ENCODE data around the gene RAB11FIP5.
"Not testable (repeated sequence)": the region's sequence is repeated elsewhere in the genome, so short reads cannot be mapped to it uniquely, and the experiment has no call there.

Gene RAB11FIP5

GRCh38 chr2:73112913-73113854 is at the start of gene RAB11FIP5:
TSS of gene RAB11FIP5 (minus strand) at chr2:73112948. CDS start at chr2:73112777, 171 bp downstream.
- peak; percentile 82 for DNase-seq

GRCh38 chr2:73156539-73157124 is 43.9 kb upstream of the RAB11FIP5 start:
- peak; percentile 29 for DNase-seq

GRCh38 chr2:73142937-73143336 is 30.2 kb upstream of the RAB11FIP5 start:
- no peak for DNase-seq

GRCh38 chr2:73141896-73142295 is 29.1 kb upstream of the RAB11FIP5 start:
- DNase-seq = no peak

- DNase-seq = no peak
Measured at GRCh38 chr2:73135236-73135635, 22.5 kb upstream of the RAB11FIP5 start.

- DNase-seq = no peak
Measured at GRCh38 chr2:73134471-73134870, 21.7 kb upstream of the RAB11FIP5 start.

- DNase-seq = no peak
Measured at GRCh38 chr2:73133566-73134197, 20.9 kb upstream of the RAB11FIP5 start.

GRCh38 chr2:73131807-73132206 is 19.1 kb upstream of the RAB11FIP5 start:
- DNase-seq = no peak

- DNase-seq = no peak
Measured at GRCh38 chr2:73130790-73131189, 18.0 kb upstream of the RAB11FIP5 start.

- no peak for DNase-seq
Measured at GRCh38 chr2:73128841-73129535, 16.2 kb upstream of the RAB11FIP5 start.

- DNase-seq = no peak
Measured at GRCh38 chr2:73122536-73122935, 9.8 kb upstream of the RAB11FIP5 start.

GRCh38 chr2:73119611-73120239 is 7.0 kb upstream of the RAB11FIP5 start:
- not testable (repeated sequence) for DNase-seq

GRCh38 chr2:73117441-73117840 is 4.7 kb upstream of the RAB11FIP5 start:
- no peak for DNase-seq

- DNase-seq = no peak
Measured at GRCh38 chr2:73116182-73116960, 3.6 kb upstream of the RAB11FIP5 start.

GRCh38 chr2:73114273-73114867 is 1.6 kb upstream of the RAB11FIP5 start:
- DNase-seq = no peak

GRCh38 chr2:73112026-73112912 is 479 bp downstream of the RAB11FIP5 start:
- peak; percentile 30 for DNase-seq

- DNase-seq = peak; percentile 2
Measured at GRCh38 chr2:73111073-73112025, 1.4 kb downstream of the RAB11FIP5 start.

- DNase-seq = no peak
Measured at GRCh38 chr2:73110168-73111072, 2.3 kb downstream of the RAB11FIP5 start.
